IgD-negative memory B cell (primary cell): Measurements from ENCODE around the gene AGAP1. TPM values are rescaled to one million over a fixed set of nuclear protein-coding genes. Genes with fewer than 3 reads are reported as not detected.
A peak's percentile ranks its signal among the peaks of the same experiment; 100 is the strongest.

Experiments used
- H3K27ac Mint-ChIP-seq, 3 donors: one replicate each; pipeline ENCODE4 v1.8.0; 2020 to 2022; ENCODE audit warnings: mild to moderate bottlenecking in 3 of 3, mixed read lengths in 3 of 3, moderate library complexity in 1 of 3
- H3K27me3 Mint-ChIP-seq: one replicate; pipeline ENCODE4 v1.8.0; 2021; ENCODE audit warnings: mixed read lengths
- H3K36me3 Mint-ChIP-seq: one replicate; pipeline ENCODE4 v1.8.0; 2020; ENCODE audit warnings: mild to moderate bottlenecking, mixed read lengths
- H3K4me1 Mint-ChIP-seq, 3 donors: one replicate each; pipeline ENCODE4 v1.8.0; 2020 to 2022; ENCODE audit warnings: mixed read lengths in 3 of 3, mild to moderate bottlenecking in 1 of 3
- H3K4me3 Mint-ChIP-seq, 4 donors: one replicate each; pipeline ENCODE4 v1.8.0; 2020 to 2022; ENCODE audit warnings: mild to moderate bottlenecking in 4 of 4, mixed read lengths in 4 of 4, moderate library complexity in 3 of 4
- H3K9me3 Mint-ChIP-seq, 3 donors: one replicate each; pipeline ENCODE4 v1.8.0; 2020 to 2021; ENCODE audit warnings: mixed read lengths in 3 of 3, mild to moderate bottlenecking in 1 of 3
- polyA plus RNA-seq: library from polyadenylated mRNA; unstranded; fragments of 300-500 nt; fragmentation: Illumina TruSeq; gene quantifications from one replicate; pipeline ENCODE4 v1.2.3, GENCODE V29; 2021

The AGAP1 gene
- polyA plus RNA-seq, 1 donor from 2014 or later, result not detected

- H3K4me1 Mint-ChIP-seq, result no peaks in the 10 kb centered on the region
- no peaks in the 10 kb centered on the region for H3K27me3 Mint-ChIP-seq
- H3K9me3 Mint-ChIP-seq, result peaks cover 2 to 12% (median 2%) of the 10 kb centered on the region in 3 donors
- H3K4me3 Mint-ChIP-seq, result peak overlapping the region in 1 of 4 donors; percentile 28
- H3K27ac Mint-ChIP-seq, result no peak overlapping the region
- H3K36me3 Mint-ChIP-seq, result no peaks in the 10 kb centered on the region
Observed at GRCh38 chr2:235471186-235471747, 22.6 kb upstream of the AGAP1 start.

DNA sequence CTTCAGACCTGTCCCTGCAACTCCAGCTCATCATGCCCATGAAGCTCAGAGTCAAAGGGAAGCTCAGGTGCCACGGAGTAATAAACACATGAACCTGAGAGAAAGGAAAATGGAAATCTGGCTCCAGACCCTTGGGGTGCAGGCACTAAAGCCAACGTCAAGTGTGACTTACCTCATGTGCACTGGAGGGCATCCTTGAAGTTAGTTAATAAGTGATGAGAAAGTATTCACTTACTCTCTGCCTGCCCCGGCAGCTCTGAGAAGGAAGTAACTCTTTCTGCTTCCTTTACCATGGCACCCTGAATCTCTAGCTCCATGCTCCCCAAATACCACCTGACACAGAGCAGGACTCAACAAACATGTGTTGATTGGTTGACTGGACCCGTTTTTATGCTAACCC is 21.4 kb upstream of the AGAP1 start:
- H3K4me3 Mint-ChIP-seq, result no peak overlapping the region
- H3K27me3 Mint-ChIP-seq, result no peaks in the 10 kb centered on the region
- no peak overlapping the region for H3K27ac Mint-ChIP-seq
- H3K9me3 Mint-ChIP-seq, result peaks cover 2 to 13% (median 2%) of the 10 kb centered on the region in 3 donors
- no peaks in the 10 kb centered on the region for H3K36me3 Mint-ChIP-seq
- no peaks in the 10 kb centered on the region for H3K4me1 Mint-ChIP-seq

GRCh38 chr2:235478609-235479008 is 15.2 kb upstream of the AGAP1 start:
- H3K27ac Mint-ChIP-seq, result no peak overlapping the region
- peaks cover 0 to 1% (median 0%) of the 10 kb centered on the region in 3 donors for H3K4me1 Mint-ChIP-seq
- H3K27me3 Mint-ChIP-seq, result no peaks in the 10 kb centered on the region
- peaks cover 2 to 13% (median 2%) of the 10 kb centered on the region in 3 donors for H3K9me3 Mint-ChIP-seq
- no peak overlapping the region for H3K4me3 Mint-ChIP-seq
- H3K36me3 Mint-ChIP-seq, result no peaks in the 10 kb centered on the region

GRCh38 chr2:235479604-235480003 is 14.2 kb upstream of the AGAP1 start:
- Mint-ChIP-seq H3K4me3 (no peak overlapping the region), H3K27me3 (no peaks in the 10 kb centered on the region), H3K9me3 (peaks cover 2 to 13% (median 2%) of the 10 kb centered on the region in 3 donors), H3K4me1 (peaks cover 0 to 1% (median 0%) of the 10 kb centered on the region in 3 donors), H3K27ac (no peak overlapping the region), H3K36me3 (no peaks in the 10 kb centered on the region)

DNA sequence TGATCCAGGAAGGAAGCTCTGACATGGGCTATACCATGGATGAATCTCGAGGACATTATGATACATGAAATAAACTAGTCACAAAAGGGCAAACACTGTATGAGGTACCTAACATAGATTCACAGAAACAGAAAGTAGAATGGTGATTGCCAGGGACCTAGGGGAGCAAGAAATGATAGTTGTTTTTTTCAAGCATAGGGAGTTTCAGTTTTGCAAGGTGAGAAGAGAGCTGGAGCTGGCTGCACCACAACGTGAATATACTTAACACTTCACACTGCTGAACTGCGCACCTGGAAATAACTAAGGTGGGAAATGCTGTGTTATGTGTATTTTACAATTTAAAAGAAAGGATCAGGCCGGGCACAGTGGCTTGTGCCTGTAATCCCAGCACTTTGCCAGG is 13.2 kb upstream of the AGAP1 start:
- Mint-ChIP-seq H3K27me3 (peaks cover 4% of the 10 kb centered on the region), H3K27ac (no peak overlapping the region), H3K36me3 (no peaks in the 10 kb centered on the region)

GRCh38 chr2:235483313-235483712 is 10.5 kb upstream of the AGAP1 start:
- peak overlapping the region in 1 of 3 donors; percentile 59 for H3K27ac Mint-ChIP-seq
- peaks cover 0 to 8% (median 4%) of the 10 kb centered on the region in 3 donors for H3K9me3 Mint-ChIP-seq
- no peak overlapping the region for H3K4me3 Mint-ChIP-seq
- H3K27me3 Mint-ChIP-seq, result peaks cover 4% of the 10 kb centered on the region
- H3K4me1 Mint-ChIP-seq, result no peaks in the 10 kb centered on the region
- no peaks in the 10 kb centered on the region for H3K36me3 Mint-ChIP-seq

More for the DNA sequence above, 13.2 kb upstream of the AGAP1 start:
- Mint-ChIP-seq H3K4me3 (no peak overlapping the region), H3K9me3 (peaks cover 0 to 7% (median 0%) of the 10 kb centered on the region in 3 donors), H3K4me1 (peaks cover 0 to 1% (median 0%) of the 10 kb centered on the region in 3 donors)

DNA sequence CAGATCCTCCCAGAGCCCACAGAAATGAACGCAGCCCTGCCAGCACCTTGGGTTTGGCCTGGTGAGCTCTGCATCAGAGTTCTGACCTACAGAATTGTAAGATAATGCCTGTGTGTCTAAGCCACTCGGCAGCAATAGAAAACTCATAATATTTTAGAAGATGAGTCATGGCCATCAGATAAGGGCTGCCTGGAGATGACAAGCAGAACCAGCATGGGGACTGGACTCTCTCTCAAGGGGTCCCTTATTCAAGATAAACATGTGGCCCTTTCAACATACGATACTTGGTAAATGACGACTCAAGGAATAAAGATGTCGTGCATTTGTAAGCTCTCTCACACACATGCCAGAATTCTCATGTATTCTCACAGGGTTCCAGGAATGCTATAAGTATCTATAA is 8.5 kb upstream of the AGAP1 start:
- Mint-ChIP-seq H3K9me3 (peaks cover 4 to 8% (median 5%) of the 10 kb centered on the region in 3 donors), H3K4me3 (no peak overlapping the region), H3K36me3 (no peaks in the 10 kb centered on the region), H3K27ac (peak overlapping the region in 1 of 3 donors; percentile 46), H3K27me3 (peaks cover 9% of the 10 kb centered on the region), H3K4me1 (no peaks in the 10 kb centered on the region)

- no peak overlapping the region for H3K27ac Mint-ChIP-seq
Observed at GRCh38 chr2:235486729-235487128, 7.1 kb upstream of the AGAP1 start.

GRCh38 chr2:235489897-235490296 is 3.9 kb upstream of the AGAP1 start:
- no peaks in the 10 kb centered on the region for H3K36me3 Mint-ChIP-seq
- H3K27ac Mint-ChIP-seq, result no peak overlapping the region
- H3K4me1 Mint-ChIP-seq, result peaks cover 0 to 9% (median 2%) of the 10 kb centered on the region in 3 donors
- H3K4me3 Mint-ChIP-seq, result no peak overlapping the region
- H3K27me3 Mint-ChIP-seq, result peaks cover 30% of the 10 kb centered on the region
- H3K9me3 Mint-ChIP-seq, result peaks cover 4 to 12% (median 9%) of the 10 kb centered on the region in 3 donors

More at GRCh38 chr2:235486729-235487128, 7.1 kb upstream of the AGAP1 start:
- H3K4me3 Mint-ChIP-seq, result peak overlapping the region in 1 of 4 donors; percentile 33
- peaks cover 13% of the 10 kb centered on the region for H3K27me3 Mint-ChIP-seq
- no peaks in the 10 kb centered on the region for H3K4me1 Mint-ChIP-seq
- H3K36me3 Mint-ChIP-seq, result no peaks in the 10 kb centered on the region
- peaks cover 4 to 9% (median 6%) of the 10 kb centered on the region in 3 donors for H3K9me3 Mint-ChIP-seq

DNA sequence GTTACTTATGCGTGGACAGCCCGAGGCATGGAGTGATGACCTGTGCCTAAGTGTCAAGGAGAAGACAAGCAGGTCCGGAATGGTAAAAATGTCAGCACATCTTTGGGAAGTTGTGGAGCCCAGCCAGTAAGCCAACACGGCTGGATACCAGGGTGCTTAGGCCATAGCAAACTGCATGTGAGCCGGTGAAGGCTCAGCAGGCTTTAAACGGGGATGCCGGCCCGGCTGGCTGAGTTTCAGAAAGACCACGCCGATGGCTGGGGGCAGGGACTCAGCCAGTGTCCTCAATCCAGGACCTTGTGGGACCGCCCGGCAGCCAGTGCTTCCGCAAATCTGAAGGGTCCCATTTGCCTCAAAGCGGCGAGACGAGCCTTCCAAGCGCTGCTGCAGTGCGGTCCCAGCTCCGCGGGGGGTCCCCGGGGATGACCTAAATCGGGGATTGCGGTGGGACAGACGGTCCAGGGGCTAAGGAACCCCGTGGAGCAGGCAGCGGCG is 946 bp upstream of the AGAP1 start:
- Mint-ChIP-seq H3K36me3 (no peaks in the 10 kb centered on the region), H3K9me3 (peaks cover 0 to 12% (median 4%) of the 10 kb centered on the region in 3 donors), H3K27me3 (peaks cover 41% of the 10 kb centered on the region), H3K27ac (peak overlapping the region in 1 of 3 donors; percentile 23), H3K4me1 (peaks cover 0 to 9% (median 2%) of the 10 kb centered on the region in 3 donors), H3K4me3 (peak overlapping the region; percentile 1 to 80 (median 28))

DNA sequence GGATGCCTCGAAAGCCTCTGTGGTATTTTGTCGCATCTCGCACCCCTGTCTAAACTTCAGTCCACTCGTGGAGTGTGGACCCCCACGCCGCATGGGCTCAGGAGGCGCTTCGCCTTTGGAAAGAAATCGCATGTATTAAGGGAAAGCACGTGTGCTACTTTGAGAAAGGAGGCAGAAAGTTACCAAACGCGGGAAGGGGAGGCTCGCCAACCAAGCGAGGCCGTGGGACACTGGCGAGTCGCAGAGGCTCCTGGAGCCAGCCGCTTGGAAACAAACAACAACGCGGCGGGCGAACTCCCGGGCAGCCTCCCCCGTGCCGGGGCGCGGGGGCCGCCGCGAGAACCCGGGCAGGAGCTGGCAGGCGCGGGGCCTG is 455 bp upstream of the AGAP1 start:
- peaks cover 44% of the 10 kb centered on the region for H3K27me3 Mint-ChIP-seq
- H3K4me1 Mint-ChIP-seq, result peaks cover 0 to 9% (median 2%) of the 10 kb centered on the region in 3 donors
- peak overlapping the region in 1 of 3 donors; percentile 23 for H3K27ac Mint-ChIP-seq
- no peaks in the 10 kb centered on the region for H3K36me3 Mint-ChIP-seq
- H3K4me3 Mint-ChIP-seq, result peak overlapping the region in 3 of 4 donors; percentile 1 to 85 (median 80)
- H3K9me3 Mint-ChIP-seq, result peaks cover 0 to 12% (median 4%) of the 10 kb centered on the region in 3 donors

DNA sequence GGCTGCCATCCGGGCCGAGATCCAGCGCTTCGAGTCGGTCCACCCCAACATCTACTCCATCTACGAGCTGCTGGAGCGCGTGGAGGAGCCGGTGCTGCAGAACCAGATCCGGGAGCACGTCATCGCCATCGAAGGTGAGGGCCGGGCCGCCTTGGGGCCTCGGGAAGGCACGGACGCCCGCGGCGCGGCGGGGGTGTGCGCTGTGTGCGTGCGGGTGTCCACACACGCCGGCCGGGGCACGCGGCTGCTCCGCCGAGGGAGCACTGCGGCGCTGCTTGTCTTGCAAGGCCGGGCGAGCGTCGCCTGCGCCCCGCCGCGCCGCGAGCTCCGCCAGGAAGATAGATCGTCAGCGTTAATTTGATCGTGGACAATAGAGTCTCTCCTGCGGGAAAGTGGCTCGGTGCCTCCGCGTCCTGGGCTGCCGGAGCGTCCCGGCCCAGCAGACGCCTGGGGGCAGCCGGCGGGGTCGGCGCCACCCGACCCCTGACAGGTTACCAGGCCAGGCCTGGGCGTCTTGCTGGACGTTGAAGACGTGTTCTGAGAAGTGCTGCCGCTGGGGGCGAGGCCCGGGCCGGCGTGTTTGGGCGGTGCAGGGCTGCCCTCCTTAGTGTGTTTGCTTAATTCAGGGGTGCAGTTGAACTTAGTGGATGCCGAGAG is 1.0 kb downstream of the AGAP1 start:
- Mint-ChIP-seq H3K4me1 (peaks cover 0 to 9% (median 2%) of the 10 kb centered on the region in 3 donors), H3K9me3 (peaks cover 0 to 10% (median 4%) of the 10 kb centered on the region in 3 donors), H3K27ac (no peak overlapping the region), H3K36me3 (no peaks in the 10 kb centered on the region), H3K4me3 (no peak overlapping the region), H3K27me3 (peaks cover 45% of the 10 kb centered on the region)

DNA sequence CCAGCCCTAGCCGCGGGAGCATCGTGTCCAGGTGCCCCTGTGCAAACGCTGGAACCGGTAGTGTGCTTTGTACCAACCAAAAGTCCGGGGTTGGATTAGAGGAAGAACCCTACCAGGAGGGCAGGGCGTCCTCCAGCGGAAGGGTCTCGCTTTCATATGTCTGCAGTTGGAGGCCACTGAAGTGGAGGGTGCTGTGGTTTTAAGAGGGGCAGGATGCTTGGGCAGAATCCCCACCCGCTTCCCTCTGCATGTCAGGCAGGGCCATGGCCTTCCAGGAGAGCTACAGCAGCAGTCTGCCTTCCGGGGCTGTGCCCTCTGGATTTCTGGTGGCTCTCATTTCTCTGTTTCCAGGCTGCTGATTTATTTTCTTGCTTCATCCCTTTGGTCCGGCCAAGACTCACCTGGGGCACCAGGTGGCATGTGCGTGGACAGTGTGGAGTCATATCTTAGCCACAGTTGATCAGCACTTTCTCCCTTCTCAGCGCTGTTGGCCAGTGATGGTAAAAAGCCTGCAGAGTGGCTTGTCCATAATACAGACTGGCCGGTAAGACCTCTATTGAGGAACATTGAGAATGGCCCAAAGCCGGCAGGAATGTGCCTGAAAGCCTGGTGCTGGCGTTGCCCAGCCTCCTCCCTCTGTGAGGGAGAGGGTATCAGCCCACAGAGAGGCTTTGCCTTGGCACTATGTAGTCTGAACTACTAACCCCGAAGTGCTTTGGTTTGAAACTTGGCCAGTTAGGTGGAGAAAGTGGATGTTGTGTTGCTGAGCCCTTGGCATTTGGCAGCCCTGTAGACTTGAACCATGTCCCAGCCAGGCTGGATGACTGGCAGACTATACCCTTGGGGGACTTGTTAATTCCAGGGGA is 1.8 kb downstream of the AGAP1 start:
- H3K9me3 Mint-ChIP-seq, result peaks cover 0 to 6% (median 4%) of the 10 kb centered on the region in 3 donors
- no peak overlapping the region for H3K27ac Mint-ChIP-seq
- peak overlapping the region; percentile 35 to 77 (median 64) for H3K4me3 Mint-ChIP-seq
- H3K27me3 Mint-ChIP-seq, result peaks cover 39% of the 10 kb centered on the region
- peaks cover 0 to 9% (median 2%) of the 10 kb centered on the region in 3 donors for H3K4me1 Mint-ChIP-seq
- H3K36me3 Mint-ChIP-seq, result no peaks in the 10 kb centered on the region

GRCh38 chr2:235496239-235496621 is 2.4 kb downstream of the AGAP1 start:
- H3K4me3 Mint-ChIP-seq, result no peak overlapping the region
- no peak overlapping the region for H3K27ac Mint-ChIP-seq
- H3K27me3 Mint-ChIP-seq, result peaks cover 38% of the 10 kb centered on the region
- H3K9me3 Mint-ChIP-seq, result peaks cover 0 to 6% (median 4%) of the 10 kb centered on the region in 3 donors
- peaks cover 0 to 9% (median 2%) of the 10 kb centered on the region in 3 donors for H3K4me1 Mint-ChIP-seq
- H3K36me3 Mint-ChIP-seq, result no peaks in the 10 kb centered on the region

DNA sequence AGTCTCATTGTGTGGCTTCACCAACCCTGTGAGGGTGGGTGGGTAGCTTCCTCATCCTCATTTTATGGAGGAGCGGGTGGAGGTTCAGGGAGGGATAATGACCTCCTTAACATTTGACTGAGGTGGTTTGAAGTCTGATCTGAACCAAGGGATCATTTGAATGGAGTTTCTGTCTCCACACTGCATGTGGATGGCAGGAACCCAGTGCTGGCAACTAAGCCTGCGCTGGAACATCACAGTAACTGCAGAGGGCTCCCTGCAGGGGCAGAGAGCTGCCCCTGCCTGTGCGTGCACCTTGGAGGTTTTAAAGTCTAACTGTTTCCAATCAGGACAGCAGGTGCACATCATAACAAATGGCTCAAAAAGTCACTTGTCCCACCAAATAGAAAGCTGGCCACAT is 3.3 kb downstream of the AGAP1 start:
- H3K36me3 Mint-ChIP-seq, result no peaks in the 10 kb centered on the region
- H3K4me3 Mint-ChIP-seq, result no peak overlapping the region
- H3K27ac Mint-ChIP-seq, result no peak overlapping the region
- peaks cover 0 to 6% (median 0%) of the 10 kb centered on the region in 3 donors for H3K9me3 Mint-ChIP-seq
- H3K27me3 Mint-ChIP-seq, result peaks cover 33% of the 10 kb centered on the region
- peaks cover 0 to 8% (median 2%) of the 10 kb centered on the region in 3 donors for H3K4me1 Mint-ChIP-seq
